GM19099 (cell line): ENCODE results near the gene SRGAP1.

Experiments used
- POLR2A ChIP-seq: IDR thresholded peaks from 3 replicates; pipeline ENCODE4 v1.6.1; 2011; ENCODE audit warnings: low read depth; ENCODE audit not compliant: insufficient read length; ENCODE audit errors: extremely low read depth

SRGAP1 gene

GRCh38 chr12:64072916-64073575, 228.5 kb downstream of the SRGAP1 start:
- no peak for TF ChIP-seq POLR2A

- TF ChIP-seq POLR2A, result no peak
Measured at GRCh38 chr12:64077922-64078321, 233.4 kb downstream of the SRGAP1 start.

GRCh38 chr12:64080319-64081007, 236.0 kb downstream of the SRGAP1 start:
- TF ChIP-seq POLR2A, result no peak

GRCh38 chr12:64081008-64081404, 236.5 kb downstream of the SRGAP1 start:
- no peak for TF ChIP-seq POLR2A

- TF ChIP-seq POLR2A, result no peak
Measured at GRCh38 chr12:64082116-64082515, 237.6 kb downstream of the SRGAP1 start.

GRCh38 chr12:64082866-64083268, 238.4 kb downstream of the SRGAP1 start:
- TF ChIP-seq POLR2A, result no peak

- no peak for TF ChIP-seq POLR2A
Measured at GRCh38 chr12:64083285-64084210, 239.0 kb downstream of the SRGAP1 start.

- TF ChIP-seq POLR2A, result no peak
Measured at GRCh38 chr12:64085154-64085553, 240.7 kb downstream of the SRGAP1 start.

- TF ChIP-seq POLR2A, result no peak
Measured at GRCh38 chr12:64085996-64086395, 241.5 kb downstream of the SRGAP1 start.

- TF ChIP-seq POLR2A, result no peak
Measured at GRCh38 chr12:64086946-64087345, 242.4 kb downstream of the SRGAP1 start.

- TF ChIP-seq POLR2A, result no peak
Measured at GRCh38 chr12:64087761-64088160, 243.3 kb downstream of the SRGAP1 start.

- no peak for TF ChIP-seq POLR2A
Measured at GRCh38 chr12:64088431-64089349, 244.2 kb downstream of the SRGAP1 start.

GRCh38 chr12:64090047-64090446, 245.5 kb downstream of the SRGAP1 start:
- TF ChIP-seq POLR2A, result no peak

- no peak for TF ChIP-seq POLR2A
Measured at GRCh38 chr12:64091186-64091585, 246.7 kb downstream of the SRGAP1 start.
